ENCODE data around the gene ZNF484.

- TF ChIP-seq CTCF (IDR thresholded peaks at IDR 0.05) (peak in 2 of 3 donors; percentile 12 to 29), POLR2A (IDR thresholded peaks at IDR 0.05) (no peak)
Observed at GRCh38 chr9:92808726-92809451, 68.9 kb downstream of the ZNF484 start.

Measured in breast epithelium (tissue), 3 donors.